GM23338 (cell line): ENCODE data around the gene PID1. TPM values are rescaled to one million over a fixed set of nuclear protein-coding genes. Genes with fewer than 3 reads are reported as not detected.

Experiments used
- ATAC-seq: fragments of 200-7000 bp; cut with Tn5 transposase; 3 replicates; pipeline ENCODE4 v1.9.1; 2020
- DNase-seq: peaks from one replicate; pipeline ENCODE4 v3.0.0-alpha.2; 2015; ENCODE audit warnings: low spot score
- H2AFZ ChIP-seq: fragments of 200-600 bp; sonication (generic); 2 replicates; pipeline ENCODE4 v1.8.0; 2016; ENCODE audit warnings: antibody characterized with exemption, mild to moderate bottlenecking, moderate library complexity
- H3F3A ChIP-seq: fragments of 200-600 bp; sonication (generic); replicated peaks from 2 replicates; pipeline ENCODE4 v1.8.0; 2017; ENCODE audit warnings: antibody characterized with exemption, mixed run types, low read depth
- H3K27ac ChIP-seq: fragments of 200-600 bp; sonication (generic); 2 replicates; pipeline ENCODE4 v1.6.1; 2016; ENCODE audit warnings: low read depth
- H3K27me3 ChIP-seq: fragments of 200-600 bp; sonication (generic); 2 replicates; pipeline ENCODE4 v1.8.0; 2016; ENCODE audit warnings: mild to moderate bottlenecking, mixed run types, moderate library complexity; ENCODE audit not compliant: insufficient read depth
- H3K36me3 ChIP-seq: fragments of 200-600 bp; sonication (generic); 2 replicates; pipeline ENCODE4 v1.8.0; 2016; ENCODE audit warnings: mild to moderate bottlenecking; ENCODE audit not compliant: insufficient read depth
- H3K4me1 ChIP-seq: fragments of 200-600 bp; sonication (generic); 2 replicates; pipeline ENCODE4 v1.8.0; 2016; ENCODE audit warnings: mild to moderate bottlenecking, moderate library complexity; ENCODE audit not compliant: insufficient read depth
- H3K4me2 ChIP-seq: fragments of 200-600 bp; sonication (generic); 2 replicates; pipeline ENCODE4 v1.7.1; 2017; ENCODE audit warnings: mixed run types
- H3K4me3 ChIP-seq: fragments of 200-600 bp; sonication (generic); 2 replicates; pipeline ENCODE4 v1.6.1; 2016; ENCODE audit warnings: mixed run types
- H3K79me2 ChIP-seq: fragments of 200-600 bp; sonication (generic); replicated peaks from 2 replicates; pipeline ENCODE4 v1.8.0; 2017; ENCODE audit warnings: mild to moderate bottlenecking; ENCODE audit not compliant: insufficient read depth
- H3K9me2 ChIP-seq: fragments of 200-600 bp; sonication (generic); 2 replicates; pipeline ENCODE4 v1.8.0; 2017; ENCODE audit not compliant: insufficient read depth
- H4K20me1 ChIP-seq: fragments of 200-600 bp; sonication (generic); replicated peaks from 2 replicates; pipeline ENCODE4 v1.8.0; 2017; ENCODE audit warnings: mild to moderate bottlenecking; ENCODE audit not compliant: insufficient read depth
- H3K27ac Mint-ChIP-seq: 2 replicates; pipeline ENCODE4 v1.8.0; 2020; ENCODE audit warnings: inconsistent platforms, mild to moderate bottlenecking, moderate library complexity, mixed read lengths
- H3K27me3 Mint-ChIP-seq: 3 replicates; pipeline ENCODE4 v1.8.0; 2022; ENCODE audit warnings: low read depth, mild to moderate bottlenecking, moderate library complexity, mixed read lengths, inconsistent platforms; ENCODE audit not compliant: insufficient read depth, poor library complexity
- H3K36me3 Mint-ChIP-seq: 3 replicates; pipeline ENCODE4 v1.8.0; 2021; ENCODE audit warnings: low read depth, mild to moderate bottlenecking, inconsistent platforms, moderate library complexity, mixed read lengths
- H3K4me1 Mint-ChIP-seq: 3 replicates; pipeline ENCODE4 v1.8.0; 2020; ENCODE audit warnings: mild to moderate bottlenecking, inconsistent platforms, mixed read lengths
- H3K4me3 Mint-ChIP-seq: 3 replicates; pipeline ENCODE4 v1.8.0; 2021; ENCODE audit warnings: moderate library complexity, mild to moderate bottlenecking, inconsistent platforms, mixed read lengths
- H3K9me3 Mint-ChIP-seq: 3 replicates; pipeline ENCODE4 v1.8.0; 2020; ENCODE audit warnings: moderate library complexity, mild to moderate bottlenecking, inconsistent platforms, mixed read lengths
- CTCF ChIP-seq, 2 experiments: fragments of 200-600 bp in 1 of 2; sonication (generic) in 1 of 2; conservative IDR thresholded peaks; 2 replicates each; pipeline versions ENCODE4 v1.5.1 to v1.6.1; 2016 to 2017; ENCODE audit warnings: antibody characterized with exemption in 2 of 2, low read depth in 2 of 2, mild to moderate bottlenecking in 2 of 2, moderate library complexity in 1 of 2
- ETS1 ChIP-seq: IDR thresholded peaks from 2 replicates; pipeline ENCODE4 v1.6.1; 2016; ENCODE audit warnings: antibody characterized with exemption
- EZH2phosphoT487 ChIP-seq: fragments of 200-600 bp; sonication (generic); IDR thresholded peaks from one replicate; pipeline ENCODE4 v1.8.1; 2018; ENCODE audit warnings: antibody characterized with exemption; ENCODE audit not compliant: unreplicated experiment
- JUNB ChIP-seq: IDR thresholded peaks from one replicate; pipeline ENCODE4 v1.6.1; 2016; ENCODE audit warnings: antibody characterized with exemption; ENCODE audit not compliant: unreplicated experiment
- POLR2AphosphoS5 ChIP-seq: IDR thresholded peaks from 2 replicates; pipeline ENCODE4 v1.6.1; 2016; ENCODE audit warnings: antibody characterized with exemption, low read depth
- STAT1 ChIP-seq: IDR thresholded peaks from one replicate; pipeline ENCODE4 v1.6.1; 2016; ENCODE audit warnings: antibody characterized with exemption; ENCODE audit not compliant: unreplicated experiment
- ZNF331 ChIP-seq: fragments of 250-450 bp; sonication (Bioruptor Pico); IDR thresholded peaks from 2 replicates; pipeline ENCODE4 v1.5.0; 2020; ENCODE audit warnings: low read depth, mild to moderate bottlenecking, moderate library complexity
- ZNF462 ChIP-seq: fragments of 250-450 bp; sonication (Bioruptor Pico); IDR thresholded peaks from 2 replicates; pipeline ENCODE4 v1.5.0; 2020; ENCODE audit warnings: mild to moderate bottlenecking, moderate library complexity
- polyA plus RNA-seq: library from polyadenylated mRNA; unstranded; fragments of >200 nt; fragmentation: Nextera tagmentation; extraction: Ambion mirVana; gene quantifications from 2 replicates; pipeline ENCODE4 v1.2.1, GENCODE V29; 2016
- total RNA-seq: library from RNA; depleted of rRNA; stranded (reverse); fragments of >200 nt; shearing (Covaris generic); gene quantifications from 2 replicates; pipeline ENCODE4 v1.2.3, GENCODE V29; 2014

Gene PID1
- total and polyA plus RNA-seq, 2 experiments from 2014 or later: 1.7 to 2.4 TPM

- TF ChIP-seq ZNF462 (CRISPR knock-in tag) (no peak), CTCF (conservative IDR thresholded peaks at IDR 0.05; ENCODE audit: low read depth in 2 of 2) (no peak), ZNF331 (CRISPR knock-in tag) (no peak)
Observed at GRCh38 chr2:229239021-229239420, 32.1 kb downstream of the PID1 start (continued).

DNA sequence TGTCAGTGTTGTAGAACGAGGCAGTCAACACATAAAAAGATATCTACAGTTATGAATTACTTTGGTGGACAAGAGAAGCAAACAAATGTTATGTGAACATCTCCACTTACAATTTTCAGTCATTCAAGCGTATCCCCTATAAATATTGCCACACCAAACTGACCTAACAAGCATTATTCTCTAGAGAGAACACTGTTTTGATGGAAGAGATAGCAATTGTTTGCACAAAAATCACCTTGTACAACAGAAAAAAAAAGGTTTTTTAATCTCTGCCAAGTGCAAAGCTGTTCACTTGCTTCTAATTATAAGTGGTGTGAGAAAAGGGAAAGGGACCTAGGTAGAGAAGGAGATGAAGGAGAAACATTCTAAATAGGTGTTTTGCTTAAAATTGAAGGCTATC lies 33.8 kb downstream of the PID1 start:
- ATAC-seq (no peak), DNase-seq (no peak)
- Histone ChIP-seq H3K79me2 (no peaks in the 10 kb centered on the region), H3K9me2 (0 out of 2 replicates have a peak, but pooled peaks cover 2% of the 10 kb centered on the region), H2AFZ (no peak overlapping the region), H3K4me2 (no peak overlapping the region), H3K27ac (no peak overlapping the region), H3F3A (no peaks in the 10 kb centered on the region), H3K27me3 (no peaks in the 10 kb centered on the region), H3K4me3 (no peak overlapping the region), H3K36me3 (no peaks in the 10 kb centered on the region), H4K20me1 (no peaks in the 10 kb centered on the region), H3K4me1 (no peaks in the 10 kb centered on the region)
- Mint-ChIP-seq H3K27ac (no peak overlapping the region), H3K9me3 (peaks cover 25% of the 10 kb centered on the region), H3K36me3 (peaks cover 26% of the 10 kb centered on the region), H3K4me1 (peaks cover 4% of the 10 kb centered on the region; the same call in 1 of the 3 replicates), H3K27me3 (peaks cover 3% of the 10 kb centered on the region), H3K4me3 (no peak overlapping the region)
- TF ChIP-seq POLR2AphosphoS5 (no peak), EZH2phosphoT487 (no peak), ETS1 (no peak), STAT1 (no peak), JUNB (no peak)
